GM21619 (cell line): ENCODE data around the gene STK10.

Source experiments
- ATAC-seq: cut with Tn5 transposase; IDR thresholded peaks from one replicate; pipeline ENCODE4 v1.9.1; 2021; ENCODE audit not compliant: unreplicated experiment

The STK10 gene

GRCh38 chr5:171992305-171992704 is 195.7 kb downstream of the STK10 start:
- ATAC-seq, result no peak
